Spleen (tissue), 11 donors: Measurements from ENCODE around the gene ECM2. TPM values are rescaled to one million over a fixed set of nuclear protein-coding genes. Genes with fewer than 3 reads are reported as not detected.

Experiments used
- DNase-seq: peaks from one replicate; pipeline ENCODE4 v3.0.0-alpha.2; 2020
- H3K27ac ChIP-seq, 8 donors: fragments of 200-600 bp; sonication (generic) in 7 of 8; 1 replicate in 4 of 8; 2 replicates in 4 of 8; pipeline versions ENCODE4 v1.5.0 to v1.8.0; 2016 to 2021; ENCODE audit warnings: inconsistent platforms in 4 of 8, mild to moderate bottlenecking in 4 of 8, moderate library complexity in 1 of 8
- H3K27me3 ChIP-seq, 7 donors: fragments of 200-600 bp; sonication (generic) in 6 of 7; replicated peaks in 1 of 7; 1 replicate in 4 of 7; 2 replicates in 3 of 7; pipeline versions ENCODE4 v1.5.0 to v1.8.0; 2016 to 2021; ENCODE audit warnings: inconsistent platforms in 3 of 7, mild to moderate bottlenecking in 1 of 7
- H3K36me3 ChIP-seq, 6 donors: fragments of 200-600 bp; sonication (generic) in 5 of 6; 1 replicate in 4 of 6; 2 replicates in 2 of 6; pipeline versions ENCODE4 v1.5.0 to v1.8.0; 2016 to 2021; ENCODE audit warnings: inconsistent platforms in 2 of 6
- H3K4me1 ChIP-seq, 6 donors: fragments of 200-600 bp; sonication (generic) in 5 of 6; 1 replicate in 3 of 6; 2 replicates in 3 of 6; pipeline versions ENCODE4 v1.5.0 to v1.8.0; 2016 to 2021; ENCODE audit warnings: inconsistent platforms in 3 of 6
- H3K4me3 ChIP-seq, 8 donors: fragments of 200-600 bp; sonication (generic) in 7 of 8; 1 replicate in 4 of 8; 2 replicates in 4 of 8; pipeline versions ENCODE4 v1.5.0 to v1.8.0; 2016 to 2021; ENCODE audit warnings: inconsistent platforms in 4 of 8, mild to moderate bottlenecking in 4 of 8, moderate library complexity in 2 of 8
- H3K9me3 ChIP-seq, 8 donors: fragments of 200-600 bp; sonication (generic) in 7 of 8; 1 replicate in 4 of 8; 2 replicates in 4 of 8; pipeline versions ENCODE4 v1.5.0 to v1.8.0; 2016 to 2021; ENCODE audit warnings: inconsistent platforms in 4 of 8
- POLR2A ChIP-seq, 3 donors: fragments of 450-650 bp; IDR thresholded peaks; one replicate each; pipeline ENCODE4 v1.5.1; 2017; ENCODE audit warnings: antibody characterized with exemption in 3 of 3, mild to moderate bottlenecking in 1 of 3
- POLR2AphosphoS5 ChIP-seq, 3 donors: sonication (generic); formaldehyde crosslinking; IDR thresholded peaks; one replicate each; pipeline ENCODE4 v1.5.1; 2017; ENCODE audit warnings: antibody characterized with exemption in 3 of 3
- whole genome bisulfite sequencing, 5 donors: extraction: QIAGEN DNeasy Blood & Tissue Kit in 3 of 5; methylation state at CpG; one replicate each; pipeline versions ENCODE4 v1.1.5 to v1.1.7; 2013 to 2018; 5-methylcytosine and 5-hydroxymethylcytosine counted together
- intact Hi-C: fragments of 100-400 bp; cut with DNase I; formaldehyde crosslinking; loops from one replicate; pipeline ENCODE4 v1.15.0; 2023; ENCODE audit warnings: low total_unique reads
- polyA plus RNA-seq, 3 donors: library from polyadenylated mRNA; stranded (reverse); fragments of 200-250 nt; gene quantifications; one replicate each; pipeline ENCODE4 v1.2.1, GENCODE V29; 2013
- total RNA-seq, 7 donors: library from RNA; depleted of rRNA in 3 of 7; stranded (reverse); fragments of >200 nt in 3 of 7; fragmentation: NEBNext Ultra II Directional in 4 of 7; extraction: Animal tissue kit (Norgen Biotek cat#: 25700) in 4 of 7; gene quantifications; one replicate each; pipeline versions ENCODE4 v1.1.0 to v1.2.1, GENCODE V29; 2016 to 2021
- TF ChIP-seq, protein P1 (sequence below), 11 experiments: fragments of 200-600 bp in 7 of 11; fragments of 450-650 bp in 4 of 11; sonication (generic) in 4 of 11; IDR thresholded peaks in 8 of 11; conservative IDR thresholded peaks in 3 of 11; 1 replicate in 7 of 11; 2 replicates in 4 of 11; pipeline versions ENCODE4 v1.4.0 to v1.8.0; 2016 to 2021; ENCODE audit warnings: antibody characterized with exemption in 11 of 11, inconsistent platforms in 4 of 11, mild to moderate bottlenecking in 1 of 11
- donor health status: healthy with polysubstance abuse.
- donor health status: DM: no; HTN: no; CAD: no; lungs with moderate emphysema.
- donor health status: DM: no; HTN: no; CAD: no.
- donor health status: Bipolar disorder and iron deficiency.
- donor health status: healthy.
- donor health status: DM: no; HTN: no; CAD: no.
- donor health status: DM: yes; HTN: yes; CAD: no.

Gene ECM2
- total and polyA plus RNA-seq, 10 donors = 0.22 to 1.7 (median 0.47) TPM; not detected in 2

DNA sequence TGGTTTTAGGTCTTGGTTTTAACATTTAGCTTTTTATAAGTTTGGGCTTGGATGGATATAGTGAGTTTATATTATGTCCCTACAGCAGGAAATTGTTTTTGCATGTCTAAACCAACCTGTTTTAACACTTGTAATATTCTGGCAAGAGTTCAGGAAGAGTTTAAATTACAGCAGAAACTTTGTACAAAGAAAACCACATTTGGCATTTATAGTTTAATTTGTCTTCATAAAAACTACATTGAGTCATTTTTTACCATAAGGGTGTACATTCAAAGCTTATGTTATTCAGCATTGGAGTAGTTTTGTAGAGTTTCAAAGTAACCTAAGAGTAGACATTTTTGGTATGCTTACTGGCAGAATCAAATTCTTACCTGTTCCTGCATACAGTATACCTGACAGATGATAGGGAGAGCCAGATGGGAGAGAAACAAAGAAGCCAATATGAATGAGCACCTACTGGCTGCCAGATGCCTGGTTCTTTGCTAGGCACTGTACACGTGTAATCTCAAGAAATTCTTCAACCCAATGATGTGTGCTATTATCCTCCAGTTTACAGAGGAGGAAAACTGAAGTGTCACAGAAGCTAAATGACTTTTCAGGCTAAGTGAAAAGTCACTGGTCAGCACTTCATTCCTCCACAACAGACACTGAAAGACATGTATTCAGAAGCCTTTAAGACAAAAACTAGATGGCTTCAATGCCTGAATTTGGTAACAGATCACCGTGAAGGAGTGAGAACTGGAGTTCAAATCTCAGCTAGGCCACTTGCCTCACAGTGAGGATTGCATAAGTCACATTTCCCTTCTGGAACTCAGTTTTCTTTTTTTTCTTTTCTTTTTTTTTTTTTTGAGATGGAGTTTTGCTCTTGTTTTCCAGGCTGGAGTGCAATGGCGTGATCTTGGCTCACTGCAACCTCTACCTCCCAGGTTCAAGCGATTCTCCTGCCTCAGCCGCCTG is 25.9 kb upstream of the ECM2 start:
- intact Hi-C loops = no loop called here
- H3K27ac ChIP-seq = no peak overlapping the region
- peaks cover 0 to 14% (median 13%) of the 10 kb centered on the region in 8 donors for H3K9me3 ChIP-seq
- no peak overlapping the region for H3K4me3 ChIP-seq
- no peaks in the 10 kb centered on the region for H3K27me3 ChIP-seq
- no peaks in the 10 kb centered on the region for H3K36me3 ChIP-seq
- TF ChIP-seq POLR2AphosphoS5 (IDR thresholded peaks at IDR 0.05) = no peak
- no peak for TF ChIP-seq POLR2A (IDR thresholded peaks at IDR 0.05)
- TF ChIP-seq, protein P1, sequence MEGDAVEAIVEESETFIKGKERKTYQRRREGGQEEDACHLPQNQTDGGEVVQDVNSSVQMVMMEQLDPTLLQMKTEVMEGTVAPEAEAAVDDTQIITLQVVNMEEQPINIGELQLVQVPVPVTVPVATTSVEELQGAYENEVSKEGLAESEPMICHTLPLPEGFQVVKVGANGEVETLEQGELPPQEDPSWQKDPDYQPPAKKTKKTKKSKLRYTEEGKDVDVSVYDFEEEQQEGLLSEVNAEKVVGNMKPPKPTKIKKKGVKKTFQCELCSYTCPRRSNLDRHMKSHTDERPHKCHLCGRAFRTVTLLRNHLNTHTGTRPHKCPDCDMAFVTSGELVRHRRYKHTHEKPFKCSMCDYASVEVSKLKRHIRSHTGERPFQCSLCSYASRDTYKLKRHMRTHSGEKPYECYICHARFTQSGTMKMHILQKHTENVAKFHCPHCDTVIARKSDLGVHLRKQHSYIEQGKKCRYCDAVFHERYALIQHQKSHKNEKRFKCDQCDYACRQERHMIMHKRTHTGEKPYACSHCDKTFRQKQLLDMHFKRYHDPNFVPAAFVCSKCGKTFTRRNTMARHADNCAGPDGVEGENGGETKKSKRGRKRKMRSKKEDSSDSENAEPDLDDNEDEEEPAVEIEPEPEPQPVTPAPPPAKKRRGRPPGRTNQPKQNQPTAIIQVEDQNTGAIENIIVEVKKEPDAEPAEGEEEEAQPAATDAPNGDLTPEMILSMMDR (IDR thresholded peaks at IDR 0.05 in 8 of 11, conservative IDR thresholded peaks at IDR 0.05 in 3 of 11) = no peak
- no peaks in the 10 kb centered on the region for H3K4me1 ChIP-seq
- DNase-seq = no peak
- 85 to 91% (median 87%) methylated on average over 5 of the region's 5 CpGs for WGBS, 5 donors

DNA sequence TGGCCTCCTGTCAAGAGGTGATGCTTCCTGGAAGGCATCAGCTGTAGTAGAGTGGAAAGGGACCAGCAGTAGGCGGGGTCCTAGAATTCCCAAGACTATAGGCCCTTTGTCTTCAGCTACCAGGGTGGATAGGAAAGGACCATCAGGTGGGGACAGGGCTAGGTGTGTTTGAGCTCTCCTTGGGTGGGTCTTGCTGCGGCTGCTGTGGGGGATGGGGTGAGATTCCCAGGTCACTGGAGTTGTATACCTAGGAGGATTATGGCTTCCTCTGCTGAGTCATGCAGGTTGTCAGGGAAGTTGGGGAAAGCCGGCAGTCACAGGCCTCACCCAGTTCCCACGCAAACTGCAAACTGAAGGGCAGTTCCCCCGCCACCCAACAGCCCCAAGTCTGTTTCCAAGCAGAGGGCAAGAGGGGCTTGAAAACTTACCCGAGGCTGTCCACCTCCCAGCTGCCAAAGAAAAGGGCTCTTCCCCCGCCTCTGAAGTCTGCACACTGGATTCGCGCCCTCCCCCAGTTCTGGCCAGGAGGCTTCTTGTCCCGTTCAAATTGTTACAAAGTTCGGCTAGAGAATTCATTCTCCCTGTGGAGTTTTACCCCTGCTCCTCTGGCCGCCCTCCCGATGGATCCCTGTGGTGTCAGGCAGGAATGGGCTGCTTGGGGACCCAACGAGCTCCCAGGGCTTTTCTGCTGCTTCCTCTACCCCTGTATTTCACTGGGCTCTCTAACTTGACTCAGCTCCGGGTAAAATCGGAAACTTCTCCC is 23.0 kb upstream of the ECM2 start:
- DNase-seq = no peak
- H3K4me3 ChIP-seq = no peak overlapping the region
- 87 to 94% (median 89%) methylated on average over 16 of the region's 16 CpGs for WGBS, 5 donors
- TF ChIP-seq POLR2A (IDR thresholded peaks at IDR 0.05) (no peak), POLR2AphosphoS5 (IDR thresholded peaks at IDR 0.05) (no peak)
- TF ChIP-seq, protein P1 (IDR thresholded peaks at IDR 0.05 in 8 of 11, conservative IDR thresholded peaks at IDR 0.05 in 3 of 11) = no peak
- no peak overlapping the region for H3K27ac ChIP-seq
- intact Hi-C loops = no loop called here
- H3K4me1 ChIP-seq = no peaks in the 10 kb centered on the region
- H3K27me3 ChIP-seq = no peaks in the 10 kb centered on the region
- H3K36me3 ChIP-seq = no peaks in the 10 kb centered on the region
- H3K9me3 ChIP-seq = no peaks in the 10 kb centered on the region

DNA sequence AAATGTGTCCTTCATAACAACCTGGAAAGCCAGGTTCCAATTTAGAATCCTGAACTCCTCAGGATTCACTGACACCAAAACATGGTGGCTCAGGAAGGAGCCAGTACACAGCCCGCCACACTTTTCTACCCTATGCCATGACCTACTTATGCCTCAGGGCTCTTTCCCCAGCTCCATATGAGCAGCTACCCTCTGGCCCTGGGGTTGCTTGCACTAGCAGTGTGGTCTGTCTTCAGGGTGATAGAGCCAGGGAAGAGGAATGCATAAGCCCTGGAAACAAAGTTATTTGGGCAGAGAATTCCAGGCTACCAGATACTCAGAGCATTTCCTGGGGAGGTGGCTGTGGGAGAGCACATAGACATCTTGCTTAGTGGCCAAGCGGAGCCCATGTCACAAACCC is 15.0 kb upstream of the ECM2 start:
- Histone ChIP-seq H3K27ac (no peak overlapping the region), H3K36me3 (no peaks in the 10 kb centered on the region), H3K27me3 (no peaks in the 10 kb centered on the region), H3K4me3 (no peak overlapping the region), H3K9me3 (peaks cover 0 to 2% (median 0%) of the 10 kb centered on the region in 8 donors), H3K4me1 (no peaks in the 10 kb centered on the region)
- TF ChIP-seq POLR2AphosphoS5 (IDR thresholded peaks at IDR 0.05) = no peak
- TF ChIP-seq, protein P1 (IDR thresholded peaks at IDR 0.05 in 8 of 11, conservative IDR thresholded peaks at IDR 0.05 in 3 of 11) = no peak
- no peak for TF ChIP-seq POLR2A (IDR thresholded peaks at IDR 0.05)
- WGBS, 5 donors = 93 to 100% (median 97%) methylated on average over 2 of the region's 2 CpGs
- intact Hi-C loops = no loop called here
- DNase-seq = no peak

DNA sequence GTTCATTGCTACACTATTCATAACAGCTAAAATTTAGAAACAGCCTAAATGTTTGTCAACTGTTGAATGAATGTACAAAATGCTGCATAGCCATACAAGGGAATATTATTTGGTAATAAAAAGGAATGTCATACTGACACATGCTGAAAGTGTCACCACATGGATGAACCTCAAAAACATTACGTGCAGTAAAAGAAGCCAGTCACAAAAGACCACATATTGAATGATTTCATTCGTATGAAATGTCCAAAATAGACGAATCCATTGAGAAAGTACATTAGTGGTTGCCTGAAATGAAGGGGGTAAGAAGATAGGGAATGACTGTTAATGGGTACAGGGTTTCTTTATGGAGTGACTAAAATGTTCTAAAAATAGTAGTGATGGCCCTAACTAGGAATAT is 11.6 kb upstream of the ECM2 start:
- Histone ChIP-seq H3K4me3 (no peak overlapping the region), H3K27me3 (no peaks in the 10 kb centered on the region), H3K27ac (no peak overlapping the region), H3K36me3 (no peaks in the 10 kb centered on the region), H3K4me1 (no peaks in the 10 kb centered on the region), H3K9me3 (peaks cover 0 to 17% (median 5%) of the 10 kb centered on the region in 8 donors)
- no peak for DNase-seq
- TF ChIP-seq POLR2A (IDR thresholded peaks at IDR 0.05) (no peak), POLR2AphosphoS5 (IDR thresholded peaks at IDR 0.05) (no peak)
- TF ChIP-seq, protein P1 (IDR thresholded peaks at IDR 0.05 in 8 of 11, conservative IDR thresholded peaks at IDR 0.05 in 3 of 11) = no peak
- intact Hi-C loops = no loop called here
- 73 to 97% (median 95%) methylated on average over 3 of the region's 3 CpGs for WGBS, 5 donors
